Mucosa of gallbladder (tissue), 1 donor: ENCODE data around the gene FGD4. TPM values are rescaled to one million over a fixed set of nuclear protein-coding genes. Genes with fewer than 3 reads are reported as not detected.
"Not testable (repeated sequence)": the region's sequence is repeated elsewhere in the genome, so short reads cannot be mapped to it uniquely, and the experiment has no call there.

ENCODE experiments used
- DNase-seq: peaks from one replicate; pipeline ENCODE4 v3.0.0-alpha.2; 2020; ENCODE audit warnings: low spot score
- total RNA-seq: library from RNA; stranded (reverse); gene quantifications from one replicate; pipeline ENCODE4 v1.2.1, GENCODE V29; 2021
- donor health status: DM: no; HTN: no; CAD: no.

The FGD4 gene
- total RNA-seq, 1 donor from 2014 or later = 75.6 TPM

GRCh38 chr12:32522331-32523221, 123.2 kb downstream of the FGD4 start:
- no peak for DNase-seq

DNA sequence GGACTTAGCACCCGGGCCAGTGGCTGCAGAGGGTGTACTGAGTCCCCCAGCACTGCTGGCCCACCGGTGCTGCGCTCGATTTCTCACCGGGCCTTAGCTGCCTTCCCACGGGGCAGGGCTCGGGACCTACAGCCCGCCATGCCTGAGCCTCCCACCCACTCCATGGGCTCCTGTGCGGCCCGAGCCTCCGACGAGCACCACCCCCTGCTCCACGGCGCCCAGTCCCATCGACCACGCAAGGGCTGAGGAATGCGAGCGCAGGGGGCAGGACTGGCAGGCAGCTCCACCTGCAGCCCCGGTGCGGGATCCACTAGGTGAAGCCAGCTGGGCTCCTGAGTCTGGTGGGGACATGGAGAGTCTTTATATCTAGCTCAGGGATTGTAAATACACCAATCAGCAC, 126.4 kb downstream of the FGD4 start:
- DNase-seq = not testable (repeated sequence)

DNA sequence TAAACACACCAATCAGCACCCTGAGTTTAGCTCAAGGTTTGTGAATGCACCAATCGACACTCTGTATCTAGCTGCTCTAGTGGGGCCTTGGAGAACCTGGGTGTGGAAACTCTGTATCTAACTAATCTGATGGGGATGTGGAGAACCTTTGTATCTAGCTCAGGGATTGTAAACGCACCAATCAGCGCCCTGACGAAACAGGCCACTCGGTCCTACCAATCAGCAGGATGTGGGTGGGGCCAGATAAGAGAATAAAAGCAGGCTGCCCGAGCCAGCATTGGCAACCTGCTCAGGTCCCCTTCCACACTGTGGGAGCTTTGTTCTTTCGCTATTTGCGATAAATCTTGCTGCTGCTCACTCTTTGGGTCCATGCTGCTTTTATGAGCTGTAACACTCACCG, 127.0 kb downstream of the FGD4 start:
- DNase-seq = not testable (repeated sequence)

GRCh38 chr12:32532422-32532821, 133.1 kb downstream of the FGD4 start:
- no peak for DNase-seq

GRCh38 chr12:32532951-32533350, 133.6 kb downstream of the FGD4 start:
- no peak for DNase-seq

DNA sequence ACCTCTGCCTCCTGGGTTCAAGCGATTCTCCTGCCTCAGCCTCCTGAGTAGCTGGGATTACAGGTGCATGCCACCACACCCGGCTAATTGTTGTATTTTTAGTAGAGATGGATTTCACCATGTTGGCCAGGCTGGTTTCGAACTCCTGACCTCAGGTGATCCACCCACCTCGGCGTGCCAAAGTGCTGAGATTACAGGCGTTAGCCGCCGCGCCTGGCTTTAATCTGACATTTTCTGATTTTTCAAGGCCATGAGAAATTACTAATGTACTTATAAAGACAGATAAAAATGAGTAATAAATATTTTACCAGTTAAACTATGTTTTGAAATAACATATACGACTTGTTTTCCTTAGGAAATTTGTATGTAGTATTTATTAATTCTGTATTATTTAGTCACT, 134.1 kb downstream of the FGD4 start:
- not testable (repeated sequence) for DNase-seq

GRCh38 chr12:32533971-32534590, 134.7 kb downstream of the FGD4 start:
- DNase-seq = peak; percentile 82

DNA sequence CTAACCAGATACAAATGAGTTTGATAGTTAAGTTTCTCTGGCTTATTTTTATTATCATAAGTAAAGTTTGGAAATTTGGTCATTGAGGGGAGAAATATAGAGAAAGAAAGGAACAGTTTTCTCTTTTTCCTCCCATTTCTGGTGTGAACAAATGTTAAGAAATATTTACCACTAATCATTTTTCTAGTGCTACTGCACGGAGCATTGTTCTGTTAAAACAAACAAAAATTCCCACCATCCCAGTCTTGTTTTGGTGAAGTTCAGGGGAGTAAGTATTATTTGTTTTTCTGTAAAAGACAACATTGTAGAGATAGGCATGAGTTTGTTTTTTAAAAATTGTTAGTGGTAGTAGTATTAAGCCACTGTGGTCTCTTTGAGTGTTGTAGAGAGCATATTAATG, 135.3 kb downstream of the FGD4 start:
- DNase-seq = no peak

- DNase-seq = peak; percentile 78
These were observed 136.1 kb downstream of the FGD4 start for GRCh38 chr12:32535288-32535999.

DNA sequence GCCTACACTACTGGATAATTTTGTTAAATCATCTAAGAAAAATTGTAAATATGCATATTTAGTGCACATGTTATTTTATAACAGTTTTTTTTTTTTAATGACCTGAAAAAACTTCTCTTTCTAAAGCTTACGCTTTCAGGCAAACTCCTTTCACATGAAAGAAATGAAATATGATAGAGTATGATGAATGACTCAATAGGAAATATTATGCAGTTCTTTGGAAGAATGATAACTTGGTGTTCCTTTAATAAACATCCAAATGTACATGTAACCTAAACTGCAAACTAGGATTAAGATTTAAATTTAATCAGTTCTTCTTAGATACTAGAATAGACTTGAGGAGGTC, 136.6 kb downstream of the FGD4 start:
- no peak for DNase-seq

- DNase-seq = no peak
These were observed 142.5 kb downstream of the FGD4 start for GRCh38 chr12:32541754-32542374.

- no peak for DNase-seq
These were observed 143.3 kb downstream of the FGD4 start for GRCh38 chr12:32542428-32543229.

GRCh38 chr12:32544893-32545292, 145.5 kb downstream of the FGD4 start:
- no peak for DNase-seq

DNA sequence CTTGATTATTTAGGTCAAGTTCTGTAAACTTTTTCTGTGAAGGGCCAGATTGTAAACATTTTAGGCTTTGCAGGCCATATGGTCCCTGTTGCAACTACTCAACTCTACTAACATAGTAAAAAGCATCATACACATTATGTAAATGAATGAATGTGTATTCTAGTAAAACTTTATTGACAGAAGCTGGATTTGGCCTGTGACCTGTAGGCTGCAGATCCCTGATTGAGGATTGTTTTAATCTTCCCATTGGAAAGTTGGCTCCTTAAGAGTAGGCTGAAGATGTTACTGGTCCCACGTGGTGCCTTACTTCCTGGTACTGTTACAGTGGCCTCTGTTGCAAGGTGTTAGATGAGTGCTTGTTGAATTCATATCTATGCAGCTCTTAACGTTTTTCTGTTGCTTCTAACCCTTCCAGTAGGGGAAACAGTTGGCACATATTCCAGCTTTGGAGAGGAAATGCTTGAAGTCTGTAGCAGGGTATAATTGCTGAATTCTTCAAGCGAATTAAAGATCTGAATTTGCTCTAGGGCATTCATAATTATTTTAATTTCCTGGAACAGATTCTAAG, 146.1 kb downstream of the FGD4 start:
- DNase-seq = no peak

- DNase-seq = no peak
These were observed 146.9 kb downstream of the FGD4 start for GRCh38 chr12:32546272-32546671.

- peak; percentile 21 for DNase-seq
These were observed 149.4 kb downstream of the FGD4 start for GRCh38 chr12:32548691-32549281.

DNA sequence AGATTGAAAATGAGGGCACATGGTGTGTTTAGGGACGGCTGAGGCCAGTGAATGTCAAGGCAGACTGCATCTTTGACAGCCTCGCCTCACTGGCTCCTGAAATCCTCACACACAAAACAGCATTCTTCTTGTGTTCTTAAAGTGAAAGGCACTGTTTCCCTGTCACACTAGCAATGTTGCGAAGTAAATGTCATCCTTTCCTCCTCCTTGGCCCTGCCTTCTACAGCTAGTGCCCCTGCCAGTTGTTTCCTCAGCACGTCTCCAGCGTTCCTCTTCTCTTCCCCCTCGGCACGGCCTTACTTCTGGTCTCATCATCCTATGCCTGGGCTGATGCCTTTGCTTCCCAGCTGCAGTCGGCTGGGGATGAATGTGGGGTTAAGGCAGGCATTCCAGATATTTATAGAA, 150.3 kb downstream of the FGD4 start:
- DNase-seq = no peak

DNA sequence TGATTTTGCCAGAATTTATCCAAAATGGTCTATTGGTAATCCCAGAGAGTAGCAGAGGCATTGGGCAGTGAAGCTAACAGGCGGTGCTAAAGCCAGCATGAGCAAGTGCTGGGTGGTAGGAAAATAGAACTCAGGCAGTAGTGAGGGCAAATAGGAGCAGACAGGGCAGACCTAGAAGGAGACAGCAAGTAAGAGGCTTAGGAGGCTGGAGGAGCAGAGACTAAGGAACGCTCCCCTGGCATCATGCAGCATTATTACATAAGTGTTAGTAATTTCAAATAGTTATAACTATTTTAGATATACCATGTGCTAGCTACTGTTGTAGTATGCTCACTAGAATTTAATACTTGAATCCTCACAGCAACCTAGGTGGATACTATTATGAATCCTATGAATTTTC, 151.7 kb downstream of the FGD4 start:
- no peak for DNase-seq

DNA sequence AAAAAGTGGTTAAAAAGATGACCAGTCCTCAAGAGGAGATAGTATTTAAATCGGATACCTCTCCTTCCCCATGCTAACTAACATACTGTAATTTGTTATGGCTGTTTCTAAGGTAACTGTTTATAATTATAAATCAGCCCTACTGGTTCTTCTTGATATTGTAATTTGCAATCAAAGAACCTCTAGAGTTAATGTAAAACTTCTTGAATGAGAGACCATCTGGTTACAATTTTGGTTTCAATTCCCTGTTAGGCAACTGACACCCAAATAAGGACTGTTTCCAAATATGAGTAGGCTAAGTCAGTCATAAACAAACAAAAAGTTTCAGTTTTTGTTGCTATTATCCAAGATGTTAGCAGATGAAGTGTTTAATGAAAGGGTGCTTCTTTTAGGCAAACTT, 159.5 kb downstream of the FGD4 start:
- no peak for DNase-seq

GRCh38 chr12:32559434-32559833, 160.1 kb downstream of the FGD4 start:
- DNase-seq = no peak

GRCh38 chr12:32560520-32560919, 161.2 kb downstream of the FGD4 start:
- DNase-seq = no peak
